ENCODE measurements around the gene TRAPPC2L.

Gene TRAPPC2L

GRCh38 chr16:88839745-88840599 lies 17.0 kb upstream of the TRAPPC2L start:
- no peak for DNase-seq (ENCODE audit: low read depth in 2 of 2)

GRCh38 chr16:88840600-88841215 lies 16.2 kb upstream of the TRAPPC2L start:
- no peak for DNase-seq (ENCODE audit: low read depth in 2 of 2)

GRCh38 chr16:88841521-88842307 lies 15.2 kb upstream of the TRAPPC2L start:
- DNase-seq (ENCODE audit: low read depth in 2 of 2), result no peak

- DNase-seq (ENCODE audit: low read depth in 2 of 2), result no peak
Observed at GRCh38 chr16:88842308-88842756, 14.6 kb upstream of the TRAPPC2L start.

GRCh38 chr16:88842806-88843205 lies 14.1 kb upstream of the TRAPPC2L start:
- no peak for DNase-seq (ENCODE audit: low read depth in 2 of 2)

- no peak for DNase-seq (ENCODE audit: low read depth in 2 of 2)
Observed at GRCh38 chr16:88843256-88843655, 13.7 kb upstream of the TRAPPC2L start.

- no peak for DNase-seq (ENCODE audit: low read depth in 2 of 2)
Observed at GRCh38 chr16:88844419-88845036, 12.4 kb upstream of the TRAPPC2L start.

GRCh38 chr16:88846088-88846487 lies 10.8 kb upstream of the TRAPPC2L start:
- DNase-seq (ENCODE audit: low read depth in 2 of 2), result no peak

GRCh38 chr16:88847654-88848053 lies 9.3 kb upstream of the TRAPPC2L start:
- no peak for DNase-seq (ENCODE audit: low read depth in 2 of 2)

GRCh38 chr16:88848557-88848956 lies 8.4 kb upstream of the TRAPPC2L start:
- no peak for DNase-seq (ENCODE audit: low read depth in 2 of 2)

GRCh38 chr16:88850531-88851199 lies 6.3 kb upstream of the TRAPPC2L start:
- DNase-seq (ENCODE audit: low read depth in 2 of 2), result no peak

- no peak for DNase-seq (ENCODE audit: low read depth in 2 of 2)
Observed at GRCh38 chr16:88851616-88852015, 5.3 kb upstream of the TRAPPC2L start.

- no peak for DNase-seq (ENCODE audit: low read depth in 2 of 2)
Observed at GRCh38 chr16:88853325-88853941, 3.5 kb upstream of the TRAPPC2L start.

GRCh38 chr16:88854306-88855111 lies 2.4 kb upstream of the TRAPPC2L start:
- peak in 1 of 2 donors; percentile 10 for DNase-seq (ENCODE audit: low read depth in 2 of 2)

GRCh38 chr16:88855176-88855575 lies 1.8 kb upstream of the TRAPPC2L start:
- DNase-seq (ENCODE audit: low read depth in 2 of 2), result no peak

GRCh38 chr16:88855736-88856121 lies 1.2 kb upstream of the TRAPPC2L start:
- no peak for DNase-seq (ENCODE audit: low read depth in 2 of 2)

GRCh38 chr16:88856122-88856827 lies 652 bp upstream of the TRAPPC2L start:
- no peak for DNase-seq (ENCODE audit: low read depth in 2 of 2)

GRCh38 chr16:88857728-88858339 lies 907 bp downstream of the TRAPPC2L start:
- DNase-seq (ENCODE audit: low read depth in 2 of 2), result peak; percentile 46 to 51
